ENCODE data around the gene DIP2C. TPM values are rescaled to one million over a fixed set of nuclear protein-coding genes. Genes with fewer than 3 reads are reported as not detected.

DIP2C gene
- polyA plus RNA-seq, 3 donors, result 0.11 TPM; not detected in 2

DNA sequence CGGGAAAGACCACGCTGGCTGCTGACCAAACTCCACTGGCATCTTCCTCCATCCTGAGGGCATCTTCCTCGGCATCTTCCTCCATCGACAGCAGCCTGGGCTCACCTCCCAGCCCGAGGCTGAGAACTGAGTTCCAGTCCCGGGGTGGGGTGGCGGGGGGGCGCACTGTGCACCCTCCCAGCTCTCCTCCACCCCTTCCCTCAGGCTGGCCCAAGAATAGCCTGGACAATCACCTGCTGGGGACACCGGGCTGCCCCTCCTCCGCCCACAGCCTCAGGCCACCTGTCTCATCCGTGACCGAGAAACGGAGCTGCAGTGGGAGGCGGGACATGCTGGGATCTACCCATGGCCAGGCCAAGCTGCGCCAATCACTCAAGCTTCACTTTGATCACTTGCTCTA, 37.2 kb downstream of the DIP2C start:
- Histone ChIP-seq H3K4me3 (replicated peaks in 1 of 3; ENCODE audit: low read depth in 2 of 3, low read length in 3 of 3) (no peak overlapping the region), H4K20me1 (ENCODE audit: insufficient read depth, low read length) (no peaks in the 10 kb centered on the region), H3K27me3 (ENCODE audit: control insufficient read depth in 2 of 2, insufficient read depth in 2 of 2, low read length in 2 of 2) (no peaks in the 10 kb centered on the region), H3K27ac (ENCODE audit: low read depth in 1 of 2, low read length in 2 of 2) (no peak overlapping the region), H3K4me2 (replicated peaks; ENCODE audit: extremely low read depth, low read length, poor library complexity, severe bottlenecking) (no peak overlapping the region), H3K4me1 (ENCODE audit: control insufficient read depth in 1 of 2, insufficient read depth in 2 of 2, low read length in 2 of 2) (no peaks in the 10 kb centered on the region), H3K9me3 (replicated peaks in 1 of 2; ENCODE audit: control insufficient read depth in 1 of 2, insufficient read depth in 1 of 2, low read length in 2 of 2) (peaks cover 7 to 9% of the 10 kb centered on the region in 2 donors), H3K79me2 (ENCODE audit: insufficient read depth, low read length) (no peaks in the 10 kb centered on the region), H3K9ac (ENCODE audit: insufficient read depth, low read length, poor library complexity, severe bottlenecking) (no peak overlapping the region), H2AFZ (ENCODE audit: insufficient read depth, low read depth, low read length, poor library complexity, severe bottlenecking) (no peak overlapping the region), H3K36me3 (replicated peaks in 1 of 2; ENCODE audit: control insufficient read depth in 1 of 2, insufficient read depth in 2 of 2, low read length in 2 of 2) (no peaks in the 10 kb centered on the region)
- H3K27me3 Mint-ChIP-seq (ENCODE audit: low read depth in 3 of 3), result peaks cover 0 to 7% (median 2%) of the 10 kb centered on the region in 3 donors
- peak overlapping the region in 1 of 2 donors; percentile 10 for H3K4me3 Mint-ChIP-seq
- WGBS (ENCODE audit: insufficient coverage), result 94% methylated on average over 14 of the region's 15 CpGs
- H3K36me3 Mint-ChIP-seq, result no peaks in the 10 kb centered on the region
- no peak for DNase-seq
- no peaks in the 10 kb centered on the region for H3K4me1 Mint-ChIP-seq
- intact Hi-C loops (cut with micrococcal nuclease), result no loop called here
- TF ChIP-seq, protein P1, sequence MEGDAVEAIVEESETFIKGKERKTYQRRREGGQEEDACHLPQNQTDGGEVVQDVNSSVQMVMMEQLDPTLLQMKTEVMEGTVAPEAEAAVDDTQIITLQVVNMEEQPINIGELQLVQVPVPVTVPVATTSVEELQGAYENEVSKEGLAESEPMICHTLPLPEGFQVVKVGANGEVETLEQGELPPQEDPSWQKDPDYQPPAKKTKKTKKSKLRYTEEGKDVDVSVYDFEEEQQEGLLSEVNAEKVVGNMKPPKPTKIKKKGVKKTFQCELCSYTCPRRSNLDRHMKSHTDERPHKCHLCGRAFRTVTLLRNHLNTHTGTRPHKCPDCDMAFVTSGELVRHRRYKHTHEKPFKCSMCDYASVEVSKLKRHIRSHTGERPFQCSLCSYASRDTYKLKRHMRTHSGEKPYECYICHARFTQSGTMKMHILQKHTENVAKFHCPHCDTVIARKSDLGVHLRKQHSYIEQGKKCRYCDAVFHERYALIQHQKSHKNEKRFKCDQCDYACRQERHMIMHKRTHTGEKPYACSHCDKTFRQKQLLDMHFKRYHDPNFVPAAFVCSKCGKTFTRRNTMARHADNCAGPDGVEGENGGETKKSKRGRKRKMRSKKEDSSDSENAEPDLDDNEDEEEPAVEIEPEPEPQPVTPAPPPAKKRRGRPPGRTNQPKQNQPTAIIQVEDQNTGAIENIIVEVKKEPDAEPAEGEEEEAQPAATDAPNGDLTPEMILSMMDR (IDR thresholded peaks at IDR 0.05), result no peak
- no peak overlapping the region for H3K27ac Mint-ChIP-seq
- H3K9me3 Mint-ChIP-seq, result no peaks in the 10 kb centered on the region

DNA sequence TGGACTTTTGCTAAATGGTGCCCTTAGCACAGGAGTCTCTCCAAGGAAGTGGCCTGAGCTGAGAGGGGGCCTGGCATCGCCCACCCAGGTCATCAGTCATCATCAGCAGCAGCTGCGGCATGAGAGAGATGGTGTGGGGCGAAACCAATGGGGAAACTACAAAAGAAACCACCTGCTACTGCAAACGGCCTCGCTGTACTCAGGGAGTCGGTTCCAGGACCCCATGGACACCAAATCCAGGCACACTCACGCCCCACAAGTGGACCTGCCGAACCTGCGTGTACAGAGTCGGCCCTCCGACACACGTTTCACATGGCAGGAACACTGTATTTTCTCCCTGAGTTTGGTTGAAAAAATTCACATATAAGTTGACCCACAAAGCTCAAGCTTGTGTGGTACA, 37.8 kb downstream of the DIP2C start:
- H3K4me3 Mint-ChIP-seq, result no peak overlapping the region
- intact Hi-C loops (cut with micrococcal nuclease), result no loop called here
- H3K36me3 ChIP-seq (replicated peaks in 1 of 2; ENCODE audit: control insufficient read depth in 1 of 2, insufficient read depth in 2 of 2, low read length in 2 of 2), result no peaks in the 10 kb centered on the region
- no peak overlapping the region for H3K9ac ChIP-seq (ENCODE audit: insufficient read depth, low read length, poor library complexity, severe bottlenecking)
- H2AFZ ChIP-seq (ENCODE audit: insufficient read depth, low read depth, low read length, poor library complexity, severe bottlenecking), result no peak overlapping the region
- no peak overlapping the region for H3K27ac Mint-ChIP-seq
- 92% methylated on average over 9 of the region's 12 CpGs for WGBS (ENCODE audit: insufficient coverage)
- H3K9me3 Mint-ChIP-seq, result no peaks in the 10 kb centered on the region
- H3K4me2 ChIP-seq (replicated peaks; ENCODE audit: extremely low read depth, low read length, poor library complexity, severe bottlenecking), result no peak overlapping the region
- H3K27ac ChIP-seq (ENCODE audit: low read depth in 1 of 2, low read length in 2 of 2), result no peak overlapping the region
- H4K20me1 ChIP-seq (ENCODE audit: insufficient read depth, low read length), result no peaks in the 10 kb centered on the region
- H3K79me2 ChIP-seq (ENCODE audit: insufficient read depth, low read length), result no peaks in the 10 kb centered on the region
- DNase-seq, result no peak
- no peaks in the 10 kb centered on the region for H3K4me1 Mint-ChIP-seq
- TF ChIP-seq, protein P1 (IDR thresholded peaks at IDR 0.05), result no peak
- no peaks in the 10 kb centered on the region for H3K36me3 Mint-ChIP-seq
- H3K27me3 ChIP-seq (ENCODE audit: control insufficient read depth in 2 of 2, insufficient read depth in 2 of 2, low read length in 2 of 2), result no peaks in the 10 kb centered on the region
- peaks cover 0 to 7% (median 2%) of the 10 kb centered on the region in 3 donors for H3K27me3 Mint-ChIP-seq (ENCODE audit: low read depth in 3 of 3)
- no peak overlapping the region for H3K4me3 ChIP-seq (replicated peaks in 1 of 3; ENCODE audit: low read depth in 2 of 3, low read length in 3 of 3)
- H3K4me1 ChIP-seq (ENCODE audit: control insufficient read depth in 1 of 2, insufficient read depth in 2 of 2, low read length in 2 of 2), result no peaks in the 10 kb centered on the region
- peaks cover 7 to 9% of the 10 kb centered on the region in 2 donors for H3K9me3 ChIP-seq (replicated peaks in 1 of 2; ENCODE audit: control insufficient read depth in 1 of 2, insufficient read depth in 1 of 2, low read length in 2 of 2)

All from CD14-positive monocyte (primary cell).